RWPE2 (cell line): ENCODE data around the gene ARMH4.

Experiments used
- ATAC-seq: fragments of 200-7000 bp; cut with Tn5 transposase; 3 replicates; pipeline ENCODE4 v1.9.1; 2021; ENCODE audit warnings: low read depth
- DNase-seq: peaks from one replicate; pipeline ENCODE4 v3.0.0-alpha.2; 2020; ENCODE audit warnings: low spot score
- H3K27ac ChIP-seq: fragments of 450-650 bp; 2 replicates; pipeline ENCODE4 v1.5.1; 2017; ENCODE audit warnings: mild to moderate bottlenecking; ENCODE audit not compliant: poor library complexity, severe bottlenecking
- H3K27me3 ChIP-seq: fragments of 250-450 bp; sonication (Bioruptor Pico); 2 replicates; pipeline ENCODE4 v1.5.1; 2021; ENCODE audit warnings: mild to moderate bottlenecking, moderate library complexity; ENCODE audit not compliant: insufficient read depth, poor library complexity, severe bottlenecking
- H3K36me3 ChIP-seq: fragments of 250-450 bp; sonication (Bioruptor Pico); 2 replicates; pipeline ENCODE4 v1.5.1; 2020; ENCODE audit warnings: low read depth, mild to moderate bottlenecking, moderate library complexity
- H3K4me1 ChIP-seq: fragments of 250-450 bp; sonication (Bioruptor Pico); 2 replicates; pipeline ENCODE4 v1.5.1; 2021; ENCODE audit warnings: mild to moderate bottlenecking, moderate library complexity; ENCODE audit not compliant: insufficient read depth, poor library complexity, severe bottlenecking
- H3K4me3 ChIP-seq: fragments of 250-450 bp; sonication (Bioruptor Pico); 2 replicates; pipeline ENCODE4 v1.5.1; 2021; ENCODE audit warnings: mild to moderate bottlenecking, moderate library complexity; ENCODE audit not compliant: severe bottlenecking
- H3K9me3 ChIP-seq: fragments of 250-450 bp; sonication (Bioruptor Pico); 2 replicates; pipeline ENCODE4 v1.5.1; 2021; ENCODE audit warnings: mild to moderate bottlenecking, moderate library complexity; ENCODE audit not compliant: severe bottlenecking
- CTCF ChIP-seq: fragments of 450-650 bp; IDR thresholded peaks from one replicate; pipeline ENCODE4 v1.5.1; 2017; ENCODE audit warnings: mild to moderate bottlenecking, moderate library complexity; ENCODE audit not compliant: poor library complexity, severe bottlenecking

ARMH4 gene

GRCh38 chr14:58060898-58061297 lies 91.1 kb downstream of the ARMH4 start:
- Histone ChIP-seq H3K27ac (no peak overlapping the region), H3K27me3 (peaks cover 8% of the 10 kb centered on the region), H3K4me3 (no peak overlapping the region), H3K36me3 (no peaks in the 10 kb centered on the region), H3K4me1 (no peaks in the 10 kb centered on the region), H3K9me3 (no peaks in the 10 kb centered on the region)
- TF ChIP-seq CTCF, result no peak
- ATAC-seq (no peak), DNase-seq (no peak)

GRCh38 chr14:58060077-58060476 lies 91.9 kb downstream of the ARMH4 start:
- Histone ChIP-seq H3K36me3 (no peaks in the 10 kb centered on the region), H3K4me1 (no peaks in the 10 kb centered on the region), H3K4me3 (no peak overlapping the region), H3K27me3 (peaks cover 8% of the 10 kb centered on the region), H3K9me3 (no peaks in the 10 kb centered on the region), H3K27ac (no peak overlapping the region)
- no peak for TF ChIP-seq CTCF
- DNase-seq (no peak), ATAC-seq (peak; percentile 64; the same call in 2 of the 3 replicates)

GRCh38 chr14:58059126-58059525 lies 92.9 kb downstream of the ARMH4 start:
- Histone ChIP-seq H3K4me1 (no peaks in the 10 kb centered on the region), H3K9me3 (no peaks in the 10 kb centered on the region), H3K27ac (no peak overlapping the region), H3K4me3 (no peak overlapping the region), H3K36me3 (no peaks in the 10 kb centered on the region), H3K27me3 (peaks cover 8% of the 10 kb centered on the region)
- DNase-seq, result no peak
- ATAC-seq, result no peak
- TF ChIP-seq CTCF, result no peak

- Histone ChIP-seq H3K36me3 (no peaks in the 10 kb centered on the region), H3K27ac (no peak overlapping the region), H3K4me1 (no peaks in the 10 kb centered on the region), H3K27me3 (peaks cover 8% of the 10 kb centered on the region), H3K4me3 (no peak overlapping the region), H3K9me3 (no peaks in the 10 kb centered on the region)
- no peak for TF ChIP-seq CTCF
- no peak for ATAC-seq
- DNase-seq, result no peak
Measured at GRCh38 chr14:58055497-58056010, 96.5 kb downstream of the ARMH4 start.

- peaks cover 8% of the 10 kb centered on the region for H3K27me3 ChIP-seq
- H3K9me3 ChIP-seq, result no peaks in the 10 kb centered on the region
Measured at GRCh38 chr14:58054100-58054499, 97.9 kb downstream of the ARMH4 start.

More at GRCh38 chr14:58054100-58054499, 97.9 kb downstream of the ARMH4 start:
- no peak for TF ChIP-seq CTCF
- Histone ChIP-seq H3K27ac (no peak overlapping the region), H3K4me3 (no peak overlapping the region), H3K4me1 (no peaks in the 10 kb centered on the region), H3K36me3 (no peaks in the 10 kb centered on the region)
- no peak for DNase-seq
- ATAC-seq, result no peak
